Activated CD8-positive, alpha-beta memory T cell treated with anti-CD3 and anti-CD28 coated beads, Interleukin-2, amount 50 U/mL, for 1 hour (primary cell): ENCODE data around the gene ZNF3.

Experiments
- DNase-seq: peaks from one replicate; pipeline ENCODE4 v3.0.0-alpha.2; 2020; ENCODE audit errors: extremely low read depth

Gene ZNF3

GRCh38 chr7:100053215-100053614 is 28.3 kb downstream of the ZNF3 start:
- DNase-seq: no peak

- no peak for DNase-seq
Measured at GRCh38 chr7:100051611-100052010, 29.9 kb downstream of the ZNF3 start.

- peak; percentile 40 for DNase-seq
Measured at GRCh38 chr7:100049441-100050291, 31.9 kb downstream of the ZNF3 start, which contains the start of gene ZSCAN21. Gene ZSCAN21, plus strand, starts transcription at chr7:100049774. Its CDS starts 7,233 bp downstream, at chr7:100057007.

GRCh38 chr7:100048680-100049079 is 32.8 kb downstream of the ZNF3 start:
- no peak for DNase-seq

GRCh38 chr7:100044718-100045117 is 36.8 kb downstream of the ZNF3 start:
- DNase-seq: no peak

GRCh38 chr7:100040575-100040974 is 40.9 kb downstream of the ZNF3 start:
- DNase-seq: no peak

- DNase-seq: no peak
Measured at GRCh38 chr7:100038326-100038725, 43.2 kb downstream of the ZNF3 start.

- DNase-seq: no peak
Measured at GRCh38 chr7:100035876-100036275, 45.6 kb downstream of the ZNF3 start.

- DNase-seq: no peak
Measured at GRCh38 chr7:100034871-100035510, 46.5 kb downstream of the ZNF3 start.

GRCh38 chr7:100033526-100033925 is 48.0 kb downstream of the ZNF3 start:
- no peak for DNase-seq

- no peak for DNase-seq
Measured at GRCh38 chr7:100029596-100029995, 51.9 kb downstream of the ZNF3 start.

GRCh38 chr7:100027197-100027596 is 54.3 kb downstream of the ZNF3 start:
- no peak for DNase-seq

- no peak for DNase-seq
Measured at GRCh38 chr7:100024020-100024619, 57.4 kb downstream of the ZNF3 start.

GRCh38 chr7:100023526-100023925 is 58.0 kb downstream of the ZNF3 start:
- no peak for DNase-seq

GRCh38 chr7:100022621-100023020 is 58.9 kb downstream of the ZNF3 start:
- DNase-seq: no peak

GRCh38 chr7:100021297-100021696 is 60.2 kb downstream of the ZNF3 start:
- no peak for DNase-seq
